Measurements from ENCODE around the gene GHR.

GHR gene

GRCh38 chr5:42599106-42599505 is 175.9 kb downstream of the GHR start:
- DNase-seq (ENCODE audit: low spot score), result no peak

DNA sequence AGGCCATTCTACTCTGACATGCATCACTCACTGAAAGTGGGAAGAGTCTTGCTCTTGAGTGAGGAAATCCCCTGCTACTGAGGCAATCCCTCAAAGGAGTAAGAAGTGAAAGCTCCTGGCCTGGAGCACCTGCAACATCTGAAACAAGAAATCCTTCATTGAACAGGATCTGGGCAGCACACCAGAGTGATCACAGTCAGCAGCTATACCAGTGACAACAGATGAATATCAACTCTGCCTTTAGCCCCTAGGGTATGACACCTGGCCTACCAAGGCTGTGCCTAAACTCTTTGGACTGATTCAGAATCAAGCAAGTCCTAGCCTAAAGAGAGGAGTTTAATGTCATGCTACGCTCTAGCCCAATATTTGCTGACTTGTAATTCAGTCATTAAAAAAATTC is 177.2 kb downstream of the GHR start:
- DNase-seq (ENCODE audit: low spot score), result no peak

DNA sequence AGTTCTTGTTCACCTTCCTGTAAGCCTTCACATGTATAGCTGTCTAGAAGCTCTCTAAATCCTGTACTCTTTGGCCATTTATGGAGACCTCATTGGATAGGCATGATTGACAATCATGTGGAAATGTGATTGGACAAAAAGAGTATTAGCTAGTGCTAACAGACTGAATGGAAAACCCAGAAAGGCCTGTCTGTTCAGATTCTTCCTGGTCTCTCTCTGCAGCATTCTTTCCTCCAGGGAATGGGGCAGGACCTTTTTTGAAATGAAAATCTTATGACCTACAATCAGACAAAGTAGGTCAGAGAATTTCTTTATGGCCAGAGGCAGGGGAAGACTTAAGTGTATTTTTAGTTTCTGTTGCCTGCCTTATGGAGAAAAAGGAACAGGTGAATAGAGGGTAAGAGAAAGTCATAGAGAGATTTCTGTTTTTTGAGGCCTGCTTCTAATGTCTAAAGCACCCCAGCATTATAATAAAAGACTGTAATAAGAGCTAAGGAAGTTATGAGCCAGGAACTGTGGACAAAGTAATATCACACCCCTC is 181.0 kb downstream of the GHR start:
- DNase-seq (ENCODE audit: low spot score), result no peak

DNA sequence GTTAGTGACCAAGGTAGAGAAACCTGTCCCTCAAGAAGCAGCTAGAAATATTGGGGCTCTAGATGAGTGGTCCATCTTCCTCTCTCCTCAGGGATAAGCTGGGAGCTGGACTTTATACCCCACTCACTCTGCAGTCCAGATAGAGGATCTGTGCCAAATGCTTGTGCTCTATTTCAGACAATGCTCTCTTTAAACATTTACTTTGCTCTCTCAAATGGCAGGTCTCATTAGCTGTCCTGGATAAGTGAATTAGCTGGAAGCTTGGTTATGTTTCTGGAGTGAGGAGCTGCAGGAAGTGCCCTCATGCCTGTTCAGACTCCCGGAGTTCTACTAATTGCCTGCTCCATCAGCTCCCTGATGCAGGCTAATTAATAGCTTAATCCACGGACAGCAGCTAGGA is 182.3 kb downstream of the GHR start:
- no peak for DNase-seq (ENCODE audit: low spot score)

GRCh38 chr5:42606464-42606869 is 183.2 kb downstream of the GHR start:
- DNase-seq (ENCODE audit: low spot score), result no peak

DNA sequence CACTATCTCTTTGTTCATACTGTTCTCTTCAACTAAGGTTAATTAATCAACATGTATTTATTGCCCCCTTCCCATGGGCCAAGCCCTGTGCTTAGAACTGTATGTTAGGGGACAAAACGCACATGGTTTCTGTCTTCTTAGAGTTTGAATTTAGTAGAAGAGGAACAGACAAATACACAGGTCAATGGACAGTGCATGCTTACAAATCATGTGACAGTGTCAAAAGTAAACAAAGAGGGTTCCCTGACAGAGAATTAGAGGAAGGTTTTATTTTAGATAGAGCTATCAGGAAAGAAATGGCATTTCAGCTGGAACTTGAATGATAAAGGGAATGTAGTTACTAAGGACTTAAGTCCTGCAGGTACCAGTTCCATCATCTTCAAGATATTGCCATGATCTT is 188.2 kb downstream of the GHR start:
- DNase-seq (ENCODE audit: low spot score), result no peak

- DNase-seq (ENCODE audit: low spot score), result no peak
Observed at GRCh38 chr5:42612750-42613366, 189.6 kb downstream of the GHR start.

DNA sequence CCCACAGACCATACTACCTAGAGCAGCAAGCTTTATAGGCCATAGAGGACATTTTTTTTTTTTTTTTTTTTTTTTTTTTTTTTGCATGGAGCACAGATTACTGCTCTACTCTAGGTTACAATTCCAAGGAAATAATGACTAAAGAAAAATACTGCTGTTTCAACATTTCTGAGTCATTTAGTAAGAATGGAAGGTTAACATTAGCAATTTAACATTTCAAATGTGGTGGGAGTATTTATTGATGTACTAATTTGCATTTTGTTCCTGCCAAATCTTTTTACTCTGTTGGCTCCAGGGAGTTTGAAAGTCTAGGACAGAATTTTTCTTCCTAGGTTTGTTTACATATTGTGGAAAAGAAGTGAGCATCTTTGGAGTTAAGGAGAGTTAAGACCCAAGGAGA is 191.3 kb downstream of the GHR start:
- DNase-seq (ENCODE audit: low spot score), result no peak

GRCh38 chr5:42620579-42621216 is 197.5 kb downstream of the GHR start:
- no peak for DNase-seq (ENCODE audit: low spot score)

- no peak for DNase-seq (ENCODE audit: low spot score)
Observed at GRCh38 chr5:42621242-42621641, 198.0 kb downstream of the GHR start.

- DNase-seq (ENCODE audit: low spot score), result no peak
Observed at GRCh38 chr5:42621662-42622061, 198.4 kb downstream of the GHR start.

DNA sequence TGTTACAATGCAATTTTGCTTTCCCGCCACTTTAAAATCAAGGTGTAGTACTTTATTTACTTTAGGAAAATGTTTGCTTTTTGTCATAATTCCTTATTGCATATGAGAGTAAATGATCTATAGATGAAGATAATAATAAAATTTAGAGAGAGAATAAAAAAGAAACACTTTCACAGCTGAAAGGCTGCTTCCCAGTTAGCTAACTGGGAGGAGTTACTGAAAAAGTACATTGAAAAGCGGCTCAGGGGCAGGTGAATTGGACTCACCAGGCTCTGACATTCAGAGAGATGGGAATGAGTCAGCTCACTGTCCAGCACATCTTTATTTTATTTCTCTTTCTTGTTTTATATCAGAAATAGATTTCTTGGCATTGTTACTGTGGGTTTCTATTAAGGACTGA is 201.7 kb downstream of the GHR start:
- DNase-seq (ENCODE audit: low spot score), result no peak

DNA sequence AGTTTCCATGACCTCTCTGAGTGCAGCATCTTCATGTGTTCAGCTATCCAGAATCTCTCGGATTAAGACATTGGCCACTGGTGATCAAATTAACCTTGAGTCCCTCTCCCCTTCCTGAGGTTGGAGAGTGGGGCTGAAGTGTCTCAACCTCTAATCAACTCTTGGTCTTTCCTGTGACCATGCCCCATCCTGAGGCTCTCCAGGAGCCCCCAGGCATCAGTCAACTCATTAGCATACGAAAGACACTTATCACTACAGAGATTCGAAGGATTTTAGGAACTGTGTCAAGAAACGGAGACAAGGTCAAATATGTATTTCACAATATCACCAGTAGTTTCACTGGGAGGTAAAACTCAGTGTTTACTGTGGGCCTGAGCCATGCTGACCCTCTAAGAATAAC is 203.2 kb downstream of the GHR start:
- no peak for DNase-seq (ENCODE audit: low spot score)

- no peak for DNase-seq (ENCODE audit: low spot score)
Observed at GRCh38 chr5:42628821-42629220, 205.6 kb downstream of the GHR start.

DNA sequence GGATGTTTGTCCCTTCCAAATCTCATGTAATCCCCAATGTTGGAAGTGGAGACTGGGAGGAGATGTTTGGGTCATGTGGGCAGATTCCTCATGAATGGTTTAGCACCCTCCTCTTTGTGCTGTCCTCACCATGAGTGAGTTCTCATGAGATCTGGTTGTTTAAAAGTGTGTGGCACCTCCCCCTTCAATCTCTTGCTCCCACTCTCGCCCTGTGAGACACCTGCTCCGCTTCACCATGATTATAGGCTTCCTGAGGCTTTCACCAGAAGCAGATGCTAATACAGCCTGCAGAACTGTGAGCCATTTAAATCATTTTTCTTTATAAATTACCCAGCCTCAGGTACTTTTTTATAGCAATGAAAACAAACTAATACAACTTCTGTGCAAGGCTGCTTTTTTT is 206.0 kb downstream of the GHR start:
- DNase-seq (ENCODE audit: low spot score), result no peak

- DNase-seq (ENCODE audit: low spot score), result no peak
Observed at GRCh38 chr5:42631241-42631640, 208.0 kb downstream of the GHR start.

GRCh38 chr5:42632354-42632900 is 209.2 kb downstream of the GHR start:
- no peak for DNase-seq (ENCODE audit: low spot score)

DNA sequence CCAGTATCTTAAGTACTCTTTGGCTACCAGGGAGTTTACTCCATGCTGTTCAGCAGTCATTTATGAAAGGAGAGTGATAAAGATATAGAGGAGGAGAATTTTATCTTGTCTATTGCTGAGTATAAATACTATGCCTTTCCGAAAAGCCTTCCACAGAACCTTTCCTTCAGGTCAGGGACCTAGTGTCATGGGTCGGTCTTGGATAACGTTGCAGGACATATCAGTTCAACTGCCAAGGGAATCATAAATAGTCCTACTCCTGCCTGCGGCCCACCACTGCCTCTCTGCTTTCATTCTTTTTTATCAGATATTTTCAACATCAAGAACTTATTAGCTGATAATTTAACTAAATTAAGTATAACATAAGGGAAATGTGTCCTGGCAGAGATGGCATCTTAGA is 211.3 kb downstream of the GHR start:
- no peak for DNase-seq (ENCODE audit: low spot score)

DNA sequence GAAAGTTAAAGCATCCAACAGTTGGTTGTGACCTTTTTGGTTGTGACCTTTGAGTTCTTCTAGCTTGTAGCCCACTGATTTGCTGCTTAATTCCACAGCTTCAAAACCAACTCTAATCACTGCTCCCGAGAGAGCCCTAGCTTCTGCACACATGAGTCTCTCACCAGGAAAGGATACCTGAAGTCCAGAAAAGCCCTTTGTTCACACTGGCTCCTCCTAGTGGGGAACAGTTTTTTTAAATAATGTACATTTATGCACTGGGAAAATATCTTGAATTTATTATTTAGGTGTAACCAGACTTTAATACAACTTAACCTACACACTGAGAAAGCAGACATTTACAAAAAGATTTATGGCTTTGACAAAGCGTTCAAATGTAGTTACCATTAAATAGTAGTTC is 213.2 kb downstream of the GHR start:
- no peak for DNase-seq (ENCODE audit: low spot score)

DNA sequence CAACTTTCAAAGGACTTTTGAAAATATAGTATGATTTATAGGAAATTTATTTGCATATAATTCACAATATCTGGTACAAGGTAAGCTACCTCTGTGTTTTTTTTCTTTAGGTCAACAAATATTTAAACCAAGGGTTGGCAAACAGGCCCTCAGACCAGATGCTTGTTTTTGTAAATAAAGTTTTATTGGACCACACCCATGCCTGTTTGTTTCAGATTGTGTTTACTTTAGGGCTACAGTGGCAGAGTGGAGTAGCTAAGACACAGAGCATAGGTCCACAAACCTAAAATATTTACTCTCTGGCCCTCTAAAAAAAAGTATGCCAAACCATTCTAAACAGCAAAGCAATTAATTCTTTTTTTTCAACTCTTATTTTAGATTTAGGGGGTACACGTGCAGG is 213.7 kb downstream of the GHR start:
- no peak for DNase-seq (ENCODE audit: low spot score)

DNA sequence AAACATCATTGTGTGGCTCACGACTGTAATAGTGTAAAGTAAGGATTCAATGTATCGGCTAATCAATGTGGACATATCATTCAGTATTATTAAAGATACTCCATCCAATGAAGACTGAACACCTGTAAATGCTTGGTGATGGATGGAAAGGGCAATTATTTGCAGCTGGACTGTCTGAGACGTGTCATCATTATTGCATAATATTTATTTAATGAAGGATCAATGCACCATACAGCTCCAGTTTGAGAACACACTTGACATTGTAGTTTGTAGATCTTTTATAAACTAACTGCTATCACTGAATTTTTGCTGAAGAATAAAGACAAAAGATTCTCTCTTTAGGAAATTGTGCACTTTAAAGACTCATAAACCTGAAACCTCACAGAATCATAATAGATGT is 215.7 kb downstream of the GHR start:
- no peak for DNase-seq (ENCODE audit: low spot score)

DNA sequence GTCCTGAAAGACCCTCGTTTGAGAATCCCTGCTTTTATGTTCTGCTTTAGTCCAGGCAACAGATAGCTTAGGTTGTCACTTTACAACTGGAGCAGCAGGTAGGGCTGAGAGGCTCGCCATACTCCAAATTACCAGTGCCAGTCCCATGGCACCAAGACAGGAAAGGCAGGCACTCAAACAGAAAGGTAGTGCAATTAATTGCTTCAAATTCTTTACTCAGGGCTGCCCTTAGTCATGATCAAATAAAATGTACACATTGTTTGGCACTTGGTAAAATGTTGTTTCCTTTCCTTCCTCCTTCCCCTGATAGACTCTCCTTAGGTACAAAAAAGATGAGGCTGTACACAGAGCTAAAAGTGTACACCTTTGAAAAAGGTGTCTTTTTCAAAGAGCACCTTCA is 217.6 kb downstream of the GHR start:
- DNase-seq (ENCODE audit: low spot score), result no peak

GRCh38 chr5:42641336-42642005 is 218.2 kb downstream of the GHR start:
- DNase-seq (ENCODE audit: low spot score), result no peak

Data from SK-N-DZ (cell line).